Skin of body (tissue), 2 donors: ENCODE measurements around the gene YEATS4. TPM values are rescaled to one million over a fixed set of nuclear protein-coding genes. Genes with fewer than 3 reads are reported as not detected.
A peak's percentile ranks its signal among the peaks of the same experiment; 100 is the strongest.
"Not testable (repeated sequence)": the region's sequence is repeated elsewhere in the genome, so short reads cannot be mapped to it uniquely, and the experiment has no call there.

Source experiments
- DNase-seq: peaks from one replicate; lab custom pipeline; 2025; lab: John Stamatoyannopoulos, UW
- total RNA-seq: library from RNA; depleted of rRNA; stranded (reverse); fragments of >200 nt; gene quantifications from one replicate; pipeline ENCODE4 v1.2.3, GENCODE V29; 2014

The YEATS4 gene
- total RNA-seq = 12.9 TPM

DNA sequence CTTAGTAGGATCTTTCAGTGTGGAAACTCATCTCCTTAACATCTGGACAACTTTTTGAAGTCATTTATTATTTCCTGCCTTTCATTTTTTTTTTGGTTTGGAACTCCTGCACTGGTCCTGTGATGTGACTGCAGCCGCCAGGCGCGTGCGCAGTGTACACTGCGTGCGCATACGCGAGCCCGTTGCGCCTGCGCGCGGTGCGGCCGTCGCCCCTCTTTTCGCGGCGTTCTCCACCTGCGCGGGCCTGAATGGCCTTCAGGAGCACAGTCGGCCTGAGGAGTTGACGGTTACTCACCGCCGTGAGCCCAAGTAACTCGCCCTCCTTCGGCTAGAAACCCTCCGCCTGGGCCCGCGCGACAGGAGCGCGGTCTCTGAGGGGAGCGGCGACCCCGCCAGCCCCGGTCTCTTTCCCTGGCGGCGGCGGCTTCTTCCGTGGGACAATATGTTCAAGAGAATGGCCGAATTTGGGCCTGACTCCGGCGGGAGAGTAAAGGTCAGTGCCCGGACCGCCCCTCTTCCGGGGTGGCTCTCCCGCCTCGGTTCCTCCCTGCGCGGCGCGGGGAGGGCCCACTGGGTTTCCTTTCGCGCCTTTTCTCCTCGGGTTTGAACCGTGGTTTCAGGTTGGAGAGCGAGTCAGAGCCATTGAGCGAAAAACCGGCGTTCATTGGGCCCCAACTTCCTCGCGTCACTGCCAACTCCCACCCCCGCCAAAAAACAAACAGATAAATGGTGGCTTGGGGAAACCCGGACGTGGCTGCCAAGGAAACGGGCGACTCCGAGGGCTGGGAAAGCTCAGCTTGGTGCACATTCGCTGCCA is at the start of gene YEATS4:
Gene YEATS4, plus strand, starts transcription at position 213 of the 817 bp plus-strand sequence. Its CDS starts 230 bp downstream, at position 443.
- peak; percentile 69 for DNase-seq

GRCh38 chr12:69313209-69313608 is 46.3 kb upstream of the YEATS4 start:
- no peak for DNase-seq

GRCh38 chr12:69316784-69317183 is 42.8 kb upstream of the YEATS4 start:
- not testable (repeated sequence) for DNase-seq

DNA sequence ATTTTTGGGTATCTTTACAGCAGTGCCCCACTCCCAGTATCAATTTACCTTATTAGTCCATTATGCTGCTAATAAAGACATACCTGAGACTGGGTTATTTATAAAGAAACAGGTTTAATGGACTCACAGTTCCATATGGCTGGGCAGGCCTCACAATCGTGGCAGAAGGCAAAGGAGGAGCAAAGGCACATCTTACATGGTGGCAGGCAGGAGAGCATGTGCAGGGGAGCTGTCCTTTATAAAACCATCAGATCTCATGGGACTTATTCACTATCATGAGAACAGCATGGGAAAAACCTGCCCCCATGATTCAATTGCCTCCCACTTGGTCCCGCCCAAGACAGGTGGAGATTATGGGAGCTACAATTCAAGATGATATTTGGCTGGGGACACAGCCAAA is 42.3 kb upstream of the YEATS4 start:
- DNase-seq = not testable (repeated sequence)

DNA sequence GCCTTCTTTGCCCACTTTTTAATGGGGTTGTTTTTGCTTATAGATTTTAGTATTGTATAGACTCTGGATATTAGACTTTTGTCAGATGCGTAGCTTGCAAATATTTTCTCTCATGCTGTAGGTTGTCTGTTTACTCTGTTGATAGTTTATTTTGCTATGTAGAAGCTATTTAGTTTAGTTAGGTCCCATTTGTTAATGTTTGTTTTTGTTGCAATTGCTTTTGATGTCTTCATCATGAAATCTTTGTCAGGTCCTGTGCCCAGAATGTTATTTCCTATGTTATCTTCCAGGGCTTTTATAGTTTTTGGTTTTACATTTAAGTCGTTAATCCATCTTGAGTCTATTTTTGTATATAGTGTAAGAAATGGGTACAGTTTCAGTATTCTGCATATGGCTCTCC is 41.3 kb upstream of the YEATS4 start:
- DNase-seq = no peak

DNA sequence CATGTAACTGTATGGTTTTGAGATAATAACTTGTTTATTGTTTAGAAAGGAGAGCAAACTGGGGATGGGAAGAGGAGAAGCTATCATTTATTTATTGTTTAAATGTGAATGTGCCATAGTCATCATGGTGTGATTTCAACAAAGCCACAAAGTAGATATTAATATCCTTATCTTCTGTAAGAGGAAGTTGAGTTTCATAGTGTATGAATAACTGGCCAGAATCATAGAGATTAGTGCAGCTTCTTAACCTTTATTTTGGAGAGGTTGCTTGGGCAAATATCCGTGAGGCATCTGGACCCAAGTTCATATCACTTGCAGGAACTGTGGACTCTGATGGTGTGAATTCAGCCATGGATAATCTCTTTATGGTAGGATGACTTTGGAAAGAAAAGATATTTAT is 38.2 kb upstream of the YEATS4 start:
- no peak for DNase-seq

DNA sequence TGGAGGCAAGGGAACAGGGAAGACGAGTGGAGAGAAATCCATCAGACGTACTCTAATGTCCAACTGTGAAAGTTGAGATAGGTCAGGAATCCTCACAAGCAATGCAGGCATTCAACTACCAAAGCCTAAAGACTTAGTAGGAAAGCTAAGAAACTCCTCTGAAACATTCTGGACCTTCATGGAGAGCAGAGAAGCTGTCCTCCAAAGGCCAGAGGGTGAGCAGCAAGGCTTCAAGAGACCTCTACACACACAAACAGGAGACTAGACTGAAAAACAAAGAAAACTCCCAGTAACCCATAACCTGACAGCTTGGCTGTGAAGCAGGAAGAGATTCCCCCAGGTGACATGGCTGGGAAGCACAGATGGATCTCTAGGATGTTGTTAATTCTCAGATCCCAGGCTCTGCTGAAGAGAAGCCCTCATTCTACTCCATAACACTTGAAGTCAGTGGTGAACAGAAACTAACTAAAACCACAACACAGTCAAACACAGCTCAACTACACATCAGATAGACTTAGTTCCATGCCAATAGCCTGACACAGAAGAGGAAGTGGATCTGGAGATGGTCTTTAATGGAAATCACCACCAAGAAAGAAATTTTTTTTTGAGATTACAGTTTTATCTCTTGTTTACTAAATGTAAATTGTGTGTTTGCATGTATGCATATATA is 34.6 kb upstream of the YEATS4 start:
- DNase-seq = no peak

DNA sequence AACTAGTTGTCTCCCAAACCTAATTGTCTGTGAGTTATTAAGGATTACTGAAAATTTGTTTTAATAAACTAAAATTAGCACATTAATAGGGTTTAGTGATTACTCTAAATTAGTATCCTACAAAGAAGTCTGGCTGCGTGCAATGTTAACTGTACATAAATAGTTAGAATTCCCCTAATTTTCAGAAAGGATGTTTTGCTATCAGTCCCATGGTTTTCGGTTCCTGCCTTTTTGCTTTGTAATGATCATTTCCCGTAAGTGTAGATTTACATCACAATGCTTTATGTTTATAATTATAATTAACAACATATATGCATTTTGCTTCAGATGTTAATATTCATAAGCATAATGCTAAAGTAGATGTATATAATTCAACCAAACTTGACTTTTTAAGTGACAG is 31.1 kb upstream of the YEATS4 start:
- no peak for DNase-seq

GRCh38 chr12:69329669-69330428 is 29.7 kb upstream of the YEATS4 start:
- no peak for DNase-seq

DNA sequence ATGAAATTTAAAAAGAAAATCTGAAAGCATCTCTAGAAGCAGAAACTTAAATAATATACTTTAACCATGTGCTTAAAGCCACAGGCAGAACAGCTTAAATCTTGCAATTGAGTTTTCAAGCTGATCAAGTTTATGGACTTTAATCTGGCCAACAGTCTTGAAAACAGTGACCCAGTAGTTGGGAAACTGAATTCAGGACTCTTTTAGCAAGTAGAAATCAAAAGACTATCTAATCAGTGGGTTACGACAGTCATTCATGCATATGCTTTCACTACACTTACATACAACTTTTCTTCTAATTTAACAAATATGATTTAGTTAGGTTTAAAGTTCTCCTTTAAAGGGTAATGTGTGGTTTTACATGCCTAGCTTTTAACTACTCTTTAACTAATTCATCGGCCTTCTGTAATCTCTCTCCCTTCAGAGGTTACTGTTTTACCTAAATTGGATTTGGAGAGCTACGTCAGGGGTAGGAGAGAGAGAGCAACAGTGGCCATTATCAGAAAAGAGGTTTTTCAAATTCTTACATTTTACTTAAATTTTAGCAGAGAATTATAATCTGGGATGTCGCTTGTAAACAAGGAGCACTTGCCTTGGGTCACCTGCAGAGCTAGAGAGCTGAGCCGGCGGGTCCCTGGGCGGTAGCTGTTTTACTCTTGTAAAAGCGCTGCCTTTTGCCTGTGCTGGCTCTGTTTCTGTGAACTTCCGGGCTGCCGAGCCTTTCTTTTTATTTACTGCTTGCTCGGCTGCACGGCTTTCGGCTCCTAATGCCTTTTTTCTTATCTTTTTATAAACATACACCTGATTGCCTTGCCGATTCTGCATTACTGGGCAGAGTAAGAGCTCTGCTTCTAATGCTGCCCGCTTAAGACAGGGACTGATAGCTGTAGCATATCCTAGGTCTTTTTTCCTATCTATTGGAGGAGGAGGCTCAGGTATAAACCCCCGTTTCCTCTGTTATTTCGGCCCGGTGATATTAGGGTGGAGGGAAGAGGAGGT is 28.8 kb upstream of the YEATS4 start:
- DNase-seq = no peak

DNA sequence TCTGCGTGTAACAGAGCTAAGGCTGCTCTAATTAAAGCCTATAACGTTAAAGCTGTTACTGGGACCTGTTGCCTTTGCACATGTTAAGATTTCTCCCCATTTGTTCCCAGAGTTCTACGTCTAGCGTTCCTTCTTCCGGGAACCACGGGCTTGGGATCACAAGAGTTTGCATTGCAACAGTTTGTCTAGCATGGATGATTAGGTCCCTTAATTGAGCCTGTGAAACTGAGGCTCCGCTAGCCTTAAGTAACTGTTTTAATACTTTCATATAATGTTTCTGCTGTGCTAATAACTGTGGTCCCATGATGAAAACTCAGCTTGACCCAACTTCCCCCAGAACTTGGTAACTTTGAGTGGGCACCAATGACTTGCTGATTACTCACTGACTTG is 28.0 kb upstream of the YEATS4 start:
- no peak for DNase-seq

- DNase-seq = no peak
Measured at GRCh38 chr12:69331909-69332684, 27.4 kb upstream of the YEATS4 start.

DNA sequence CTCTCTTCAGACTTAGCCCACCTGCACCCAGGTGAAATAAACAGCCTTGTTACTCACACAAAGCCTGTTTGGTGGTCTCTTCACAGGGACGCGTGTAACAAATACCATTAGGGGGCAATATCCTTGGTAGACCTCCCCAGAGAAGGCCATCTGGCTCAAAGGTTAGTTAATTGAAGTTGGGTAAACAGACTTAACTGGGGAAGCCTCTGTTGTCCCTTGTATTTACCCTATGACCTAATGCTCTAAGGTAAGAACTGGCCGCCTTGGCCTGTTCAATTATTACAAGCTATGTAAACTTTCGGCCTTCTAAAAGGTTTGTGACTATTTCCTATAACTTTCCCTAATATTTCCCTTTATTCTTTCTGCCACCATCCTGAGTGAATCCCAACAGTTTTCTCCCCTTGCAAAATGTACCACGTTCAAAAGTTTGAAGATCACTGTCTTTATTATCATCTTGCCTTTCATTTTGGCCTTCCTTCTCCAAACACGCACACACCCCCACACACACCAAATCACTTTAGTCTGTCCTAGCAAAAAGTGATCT is 26.7 kb upstream of the YEATS4 start:
- DNase-seq = no peak

DNA sequence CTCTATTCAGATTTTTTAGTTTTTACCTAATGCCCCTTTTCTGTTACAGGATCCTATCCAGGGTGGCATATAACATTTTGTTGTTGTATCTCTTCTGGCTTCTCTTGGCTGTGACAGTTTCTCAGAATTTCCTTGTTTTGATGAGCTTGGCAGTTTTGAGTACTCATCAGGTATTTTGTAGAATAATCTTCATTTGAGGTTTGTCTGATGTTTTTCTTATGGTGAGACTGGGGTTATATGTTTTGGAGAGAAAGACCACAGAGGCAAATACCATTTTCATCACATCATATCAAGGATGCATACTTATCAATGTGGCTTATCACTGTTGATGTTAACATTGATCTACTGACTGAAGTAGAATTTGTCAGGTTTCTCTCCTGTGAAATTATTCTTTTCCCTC is 25.4 kb upstream of the YEATS4 start:
- DNase-seq = no peak

GRCh38 chr12:69337311-69338090 is 22.0 kb upstream of the YEATS4 start:
- DNase-seq = no peak

GRCh38 chr12:69338120-69338859 is 21.3 kb upstream of the YEATS4 start:
- DNase-seq = no peak

- no peak for DNase-seq
Measured at GRCh38 chr12:69338936-69339335, 20.6 kb upstream of the YEATS4 start.

DNA sequence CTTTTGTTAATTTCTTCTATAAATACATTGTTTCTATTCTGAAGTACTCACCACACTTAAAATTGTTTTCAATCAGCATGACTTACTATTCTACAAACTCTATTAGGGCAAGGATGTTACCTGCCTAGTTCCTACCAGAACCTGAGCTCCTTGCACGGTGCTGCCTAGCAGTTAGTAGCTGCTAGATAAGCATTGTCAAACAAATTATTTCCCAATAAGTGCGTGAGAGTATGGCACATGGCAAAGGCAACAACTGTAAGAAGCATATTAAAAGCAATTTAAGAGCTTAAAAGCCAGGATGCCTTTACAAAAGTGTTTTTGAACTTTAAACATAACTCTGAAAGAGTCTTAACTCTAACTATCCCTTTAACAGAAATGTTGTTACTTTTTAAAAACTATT is 19.5 kb upstream of the YEATS4 start:
- DNase-seq = no peak
